GM11168 (cell line): Measurements from ENCODE around the gene TPSAB1.
"Not testable (repeated sequence)": the region's sequence is repeated elsewhere in the genome, so short reads cannot be mapped to it uniquely, and the experiment has no call there.

Experiments used
- in situ Hi-C: fragments of 300-500 bp; cut with MboI; formaldehyde crosslinking; loops from one replicate; pipeline ENCODE4 v1.12.0; 2022; ENCODE audit warnings: low sequenced_read_pairs; ENCODE audit not compliant: unreplicated experiment

Gene TPSAB1

DNA sequence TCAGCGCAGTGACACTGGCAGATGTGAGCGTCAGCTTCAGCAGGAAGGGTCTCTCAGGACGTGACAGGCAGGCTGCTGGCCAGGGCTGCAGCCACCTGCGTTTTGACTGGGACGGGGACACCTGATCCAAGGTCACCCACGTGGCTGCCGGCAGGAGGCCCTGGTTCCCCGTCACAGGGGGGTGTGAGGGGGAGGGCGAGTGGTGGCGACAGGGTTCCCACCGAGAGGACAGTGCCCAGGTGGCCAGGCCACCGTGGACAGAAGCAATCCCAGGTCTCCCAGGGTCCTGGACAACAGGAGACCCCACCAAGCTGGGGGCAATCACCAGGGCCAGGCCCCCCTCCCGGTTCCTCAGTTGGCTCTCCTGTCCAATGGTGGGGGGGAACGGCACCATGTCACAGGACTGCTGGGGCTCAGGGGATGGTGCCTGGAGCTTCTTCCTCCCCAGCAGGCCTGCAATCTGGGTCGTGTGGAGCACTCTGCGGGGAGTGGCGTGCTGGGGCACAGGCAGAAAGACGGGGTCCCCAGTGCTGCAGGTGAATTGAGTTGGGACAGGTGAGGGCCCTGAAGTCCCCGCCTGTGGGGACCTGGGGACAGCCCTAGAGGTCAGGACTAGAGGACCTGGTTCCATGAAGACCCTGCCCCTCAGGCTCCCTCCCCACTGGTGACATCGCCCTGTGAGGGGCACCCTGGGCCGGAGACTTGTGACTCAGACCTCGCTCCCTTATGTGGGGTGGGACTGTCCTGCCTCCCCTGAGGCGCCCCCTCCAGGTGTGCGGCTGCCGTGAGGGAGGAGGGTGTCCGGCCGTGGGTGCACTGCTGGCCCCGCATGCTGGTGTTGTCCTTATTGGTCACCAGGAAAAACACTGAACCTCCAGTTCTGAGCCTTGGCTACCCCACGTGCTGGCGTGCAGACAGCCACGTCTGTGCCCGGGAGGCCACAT is 3.7 kb downstream of the TPSAB1 start:
- in situ Hi-C loops: not testable (repeated sequence)

DNA sequence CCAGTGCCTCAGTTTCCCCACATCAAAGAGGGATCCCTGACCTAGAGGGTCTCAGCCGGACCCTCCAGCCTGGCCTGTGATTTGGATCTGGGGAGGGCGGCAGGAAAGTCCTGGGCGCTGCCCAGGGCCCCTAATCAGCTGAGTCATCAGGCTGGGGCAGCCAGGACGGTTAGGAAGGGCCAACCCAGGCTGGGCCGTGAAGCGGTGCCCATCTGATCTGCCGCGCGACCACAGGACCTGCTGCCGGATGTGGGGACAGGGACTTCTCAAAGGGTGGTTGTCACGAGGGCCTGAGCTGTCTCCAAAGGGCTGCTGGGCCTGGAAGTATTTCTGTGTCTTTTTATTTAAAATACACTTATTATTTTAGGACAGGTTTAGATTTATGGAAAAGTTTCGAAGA is 4.4 kb downstream of the TPSAB1 start:
- in situ Hi-C loops: no loop called here

DNA sequence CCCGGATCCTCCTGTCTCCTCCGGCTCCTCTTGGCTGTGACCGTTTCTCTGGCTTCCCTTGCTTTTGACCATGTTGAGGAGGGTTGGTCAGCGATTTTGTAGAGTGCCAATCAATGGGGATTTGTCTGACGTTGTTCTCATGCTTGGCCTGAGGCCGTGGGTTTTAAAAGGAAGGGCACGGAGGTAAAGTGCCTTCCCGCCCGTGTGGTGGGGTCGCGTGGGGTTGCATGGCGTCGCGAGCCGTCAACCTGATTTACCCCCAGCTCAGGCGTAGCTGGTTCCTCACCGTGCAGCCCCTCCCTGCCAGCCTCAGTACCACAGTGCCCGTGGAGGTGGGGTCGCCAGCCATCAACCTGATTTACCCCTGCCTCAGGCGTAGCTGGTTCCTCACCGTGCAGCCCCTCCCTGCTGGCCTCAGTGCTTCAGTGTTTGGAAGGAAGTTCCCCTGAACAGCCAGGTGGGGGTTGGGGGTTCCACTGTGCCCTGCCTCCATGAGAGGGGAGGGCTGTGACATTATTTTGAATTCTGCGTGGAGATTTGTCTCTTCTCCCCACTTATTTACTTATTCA is 5.0 kb downstream of the TPSAB1 start:
- in situ Hi-C loops: no loop called here

DNA sequence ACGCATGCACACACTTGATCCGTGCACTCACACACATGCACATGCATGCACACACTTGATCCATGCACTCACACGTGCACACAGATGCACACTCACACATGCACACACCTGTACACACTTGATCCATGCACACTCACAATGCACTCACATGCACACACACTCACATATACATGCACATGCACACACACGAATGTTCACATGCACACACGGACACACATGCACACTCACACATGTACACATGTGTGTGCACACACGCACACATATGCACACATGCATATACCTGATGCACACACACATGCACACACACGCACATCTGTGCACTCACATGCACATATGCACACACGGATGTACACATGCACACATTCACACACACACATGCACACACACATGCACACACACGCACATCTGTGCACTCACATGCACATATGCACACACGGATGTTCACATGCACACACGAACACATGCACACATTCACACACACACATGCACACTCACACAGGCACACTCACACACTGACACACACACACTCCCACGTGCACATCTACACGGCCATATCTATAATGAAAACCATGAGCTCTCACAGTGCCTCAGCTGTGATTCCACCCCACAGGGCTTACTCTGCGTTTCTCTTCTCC is 7.5 kb downstream of the TPSAB1 start:
- in situ Hi-C loops: not testable (repeated sequence)

DNA sequence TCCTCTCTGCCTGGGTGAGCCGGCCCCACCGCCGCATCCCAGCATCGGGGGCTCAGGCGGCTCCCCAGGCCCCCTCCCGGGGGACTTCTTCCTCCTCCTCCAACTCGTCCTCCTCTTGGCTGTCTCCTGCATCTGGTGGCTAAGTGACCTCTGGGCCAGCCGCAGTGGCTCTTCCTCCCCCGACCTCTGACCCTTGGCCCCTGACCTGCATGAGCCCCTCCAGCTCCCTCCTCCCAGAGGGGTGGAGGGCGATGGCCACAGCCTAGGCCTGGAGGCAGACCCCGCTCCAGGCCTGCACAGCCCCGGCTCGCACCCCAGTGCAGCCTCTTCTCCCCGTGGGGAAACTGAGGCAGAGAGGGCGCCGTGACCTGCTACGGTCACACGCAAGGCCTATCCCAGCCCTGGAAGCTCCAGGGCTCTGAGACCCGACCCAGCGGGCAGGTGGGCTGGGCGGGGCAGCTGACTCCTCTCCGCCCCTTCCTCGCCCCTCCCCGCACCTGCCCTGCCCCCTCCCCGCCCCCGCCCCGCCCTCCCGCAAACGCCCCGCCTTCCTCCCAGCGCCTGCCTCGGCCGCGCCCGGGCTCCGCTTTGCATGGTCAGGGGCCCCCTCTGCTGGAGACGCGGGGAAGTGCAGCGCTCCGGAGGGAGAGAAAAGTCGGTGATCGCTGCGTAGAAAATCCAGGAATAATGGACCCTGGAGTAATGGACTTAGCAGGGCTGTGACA is 8.7 kb downstream of the TPSAB1 start:
- in situ Hi-C loops: not testable (repeated sequence)

DNA sequence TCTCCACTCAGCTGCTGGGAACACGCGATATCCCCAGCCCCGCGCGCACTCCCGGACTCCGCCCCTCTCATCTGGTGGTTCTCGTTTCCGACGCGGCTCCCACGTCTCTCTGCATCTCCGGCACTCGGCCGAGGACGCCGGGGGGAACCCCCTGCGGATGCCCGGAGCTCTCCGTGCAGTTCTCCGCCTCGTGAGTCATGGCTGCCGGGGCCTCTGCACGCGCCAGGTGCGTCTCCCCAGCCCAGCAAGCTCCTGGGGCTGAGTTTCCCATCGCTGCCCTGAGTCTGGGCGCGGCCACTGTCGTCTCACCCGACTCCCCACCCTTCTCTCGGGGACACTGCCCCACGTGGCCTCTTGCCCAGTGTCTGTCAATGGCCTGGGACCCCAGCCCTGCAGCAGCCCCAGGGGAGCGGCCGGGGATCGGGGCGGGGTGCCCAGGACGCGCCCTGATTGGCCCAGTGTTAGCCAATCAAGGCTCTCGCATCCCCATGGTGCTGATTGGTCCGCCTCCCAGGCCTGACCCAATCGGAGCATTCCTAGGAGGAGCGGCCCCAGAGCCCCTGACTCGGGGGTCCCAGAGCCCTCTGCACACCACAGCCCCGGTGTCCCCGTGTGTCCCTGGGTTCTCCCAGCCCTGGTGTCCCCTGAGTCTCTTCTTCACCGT is 13.3 kb downstream of the TPSAB1 start:
- in situ Hi-C loops: not testable (repeated sequence)

DNA sequence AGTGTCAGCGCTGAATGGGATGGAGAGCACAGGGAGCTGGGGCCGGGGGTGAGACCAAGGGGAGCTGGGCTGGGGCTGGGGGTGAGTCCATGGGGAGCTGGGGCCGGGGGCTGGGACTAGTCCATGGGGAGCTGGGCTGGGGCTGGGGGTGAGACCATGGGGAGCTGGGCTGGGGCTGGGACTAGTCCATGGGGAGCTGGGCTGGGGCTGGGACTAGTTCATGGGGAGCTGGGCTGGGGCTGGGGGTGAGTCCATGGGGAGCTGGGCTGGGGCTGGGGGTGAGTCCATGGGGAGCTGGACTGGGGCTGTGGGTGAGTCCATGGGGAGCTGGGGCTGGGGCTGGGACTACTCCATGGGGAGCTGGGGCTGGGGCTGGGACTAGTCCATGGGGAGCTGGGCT is 14.3 kb downstream of the TPSAB1 start:
- in situ Hi-C loops: not testable (repeated sequence)

DNA sequence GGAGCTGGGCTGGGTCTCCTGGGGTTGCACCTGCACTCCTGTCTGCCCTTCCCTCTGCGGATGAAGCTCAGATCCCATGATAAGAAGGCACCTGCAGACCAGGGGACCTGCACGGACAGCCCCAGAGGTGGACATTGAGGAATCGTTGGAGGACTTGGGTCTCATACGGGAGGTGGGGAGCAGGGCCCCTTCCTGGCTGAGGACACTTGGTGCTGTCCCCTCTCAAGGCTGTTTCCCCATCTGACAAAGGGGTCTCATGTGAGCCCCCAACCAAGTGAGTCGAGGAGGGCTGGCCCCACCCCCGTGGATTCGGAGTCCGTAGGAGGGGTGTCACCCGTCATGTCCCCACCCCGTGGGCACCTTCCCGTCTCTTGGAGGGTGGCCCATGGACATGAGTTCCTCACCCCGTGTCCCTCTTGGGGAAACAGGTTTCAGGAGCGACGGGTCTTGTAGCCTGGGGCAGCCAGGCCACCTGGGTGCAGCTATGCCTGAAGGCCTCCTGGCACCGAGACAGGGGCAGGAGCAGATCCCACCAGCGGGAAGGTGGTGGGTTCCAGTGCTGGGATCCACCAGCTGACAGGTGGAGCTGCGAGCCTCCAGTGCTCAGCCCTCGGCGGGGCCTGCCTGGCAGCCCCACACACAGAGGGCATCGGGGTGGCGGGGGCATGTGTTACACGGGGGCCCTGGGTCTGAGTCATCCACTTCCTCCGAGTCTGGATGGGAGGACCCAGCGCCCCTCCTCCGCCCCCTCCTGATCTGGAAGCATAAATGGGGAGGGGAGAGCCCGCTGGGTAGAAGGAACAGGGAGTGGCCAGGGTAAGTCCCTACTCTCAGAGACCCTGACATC is 15.0 kb downstream of the TPSAB1 start, which contains the start of gene TPSD1:
TSS of gene TPSD1 (plus strand) at position 794 of the 847 bp plus-strand sequence. CDS start 212 bp downstream, outside the sequence.
- in situ Hi-C loops: not testable (repeated sequence)

DNA sequence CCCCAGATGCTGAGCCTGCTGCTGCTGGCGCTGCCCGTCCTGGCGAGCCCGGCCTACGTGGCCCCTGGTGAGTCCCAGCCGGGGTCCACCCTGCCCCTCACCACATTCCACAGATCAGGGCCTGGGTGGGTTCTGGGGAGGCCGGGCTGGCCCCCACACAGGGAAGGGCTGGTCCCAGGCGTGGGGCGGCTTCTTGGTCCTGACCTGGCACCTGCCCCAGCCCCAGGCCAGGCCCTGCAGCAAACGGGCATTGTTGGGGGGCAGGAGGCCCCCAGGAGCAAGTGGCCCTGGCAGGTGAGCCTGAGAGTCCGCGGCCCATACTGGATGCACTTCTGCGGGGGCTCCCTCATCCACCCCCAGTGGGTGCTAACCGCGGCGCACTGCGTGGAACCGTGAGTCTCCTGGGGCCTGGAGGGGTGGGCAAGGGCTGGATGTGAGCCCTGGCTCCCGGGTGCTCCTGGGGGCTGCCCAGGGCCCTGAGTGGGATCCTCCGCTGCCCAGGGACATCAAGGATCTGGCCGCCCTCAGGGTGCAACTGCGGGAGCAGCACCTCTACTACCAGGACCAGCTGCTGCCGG is 15.9 kb downstream of the TPSAB1 start:
- in situ Hi-C loops: not testable (repeated sequence)

DNA sequence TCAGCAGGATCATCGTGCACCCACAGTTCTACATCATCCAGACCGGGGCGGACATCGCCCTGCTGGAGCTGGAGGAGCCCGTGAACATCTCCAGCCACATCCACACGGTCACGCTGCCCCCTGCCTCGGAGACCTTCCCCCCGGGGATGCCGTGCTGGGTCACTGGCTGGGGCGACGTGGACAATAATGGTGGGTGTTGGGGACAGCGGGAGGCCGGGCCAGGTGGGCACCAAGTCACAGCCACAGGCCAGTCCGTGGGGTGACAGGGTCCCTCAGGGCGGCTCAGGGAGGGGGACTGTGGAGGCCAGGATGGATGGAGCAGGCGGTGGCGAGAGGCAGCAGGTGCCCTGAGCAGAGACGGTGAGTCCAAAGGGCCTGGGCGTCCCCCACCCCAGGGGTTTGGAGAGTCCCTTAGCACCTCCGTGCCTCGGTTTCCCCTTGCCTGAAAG is 16.4 kb downstream of the TPSAB1 start:
- in situ Hi-C loops: no loop called here

DNA sequence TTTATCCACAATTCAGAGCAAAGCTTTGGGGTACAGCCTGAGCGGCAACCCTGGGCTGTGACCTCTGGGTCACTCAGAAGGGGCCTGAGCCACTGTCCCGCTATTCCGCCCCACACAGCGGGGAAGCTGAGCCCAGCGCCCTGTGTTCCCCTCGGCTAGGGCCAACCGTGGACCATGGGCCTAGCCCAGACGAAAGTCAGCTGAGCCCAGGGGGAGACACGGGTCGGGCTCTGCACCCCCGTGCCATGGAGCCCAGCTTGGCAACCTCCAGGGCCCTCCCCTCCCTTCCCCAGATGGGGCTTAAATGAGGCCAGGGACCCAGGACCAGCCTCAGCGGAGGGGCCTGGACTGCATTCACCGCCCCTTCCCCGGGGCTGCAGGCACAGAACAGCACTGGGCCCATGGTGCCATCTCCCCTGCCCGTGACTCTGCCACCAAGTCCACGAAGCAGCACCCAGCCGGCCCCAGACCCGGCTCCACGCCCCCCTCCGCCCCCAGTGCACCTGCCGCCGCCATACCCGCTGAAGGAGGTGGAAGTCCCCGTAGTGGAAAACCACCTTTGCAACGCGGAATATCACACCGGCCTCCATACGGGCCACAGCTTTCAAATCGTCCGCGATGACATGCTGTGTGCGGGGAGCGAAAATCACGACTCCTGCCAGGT is 17.2 kb downstream of the TPSAB1 start:
- in situ Hi-C loops: no loop called here

DNA sequence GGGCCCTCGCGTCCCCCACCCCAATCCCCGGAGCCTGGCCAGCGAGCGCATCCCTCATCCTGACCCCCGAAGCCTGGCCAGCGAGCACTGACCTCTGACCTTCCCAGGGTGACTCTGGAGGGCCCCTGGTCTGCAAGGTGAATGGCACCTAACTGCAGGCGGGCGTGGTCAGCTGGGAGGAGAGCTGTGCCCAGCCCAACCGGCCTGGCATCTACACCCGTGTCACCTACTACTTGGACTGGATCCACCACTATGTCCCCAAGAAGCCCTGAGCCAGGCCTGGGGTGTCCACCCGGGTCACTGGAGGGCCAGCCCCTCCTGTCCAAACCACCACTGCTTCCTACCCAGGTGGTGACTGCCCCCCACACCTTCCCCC is 17.7 kb downstream of the TPSAB1 start:
- in situ Hi-C loops: no loop called here

DNA sequence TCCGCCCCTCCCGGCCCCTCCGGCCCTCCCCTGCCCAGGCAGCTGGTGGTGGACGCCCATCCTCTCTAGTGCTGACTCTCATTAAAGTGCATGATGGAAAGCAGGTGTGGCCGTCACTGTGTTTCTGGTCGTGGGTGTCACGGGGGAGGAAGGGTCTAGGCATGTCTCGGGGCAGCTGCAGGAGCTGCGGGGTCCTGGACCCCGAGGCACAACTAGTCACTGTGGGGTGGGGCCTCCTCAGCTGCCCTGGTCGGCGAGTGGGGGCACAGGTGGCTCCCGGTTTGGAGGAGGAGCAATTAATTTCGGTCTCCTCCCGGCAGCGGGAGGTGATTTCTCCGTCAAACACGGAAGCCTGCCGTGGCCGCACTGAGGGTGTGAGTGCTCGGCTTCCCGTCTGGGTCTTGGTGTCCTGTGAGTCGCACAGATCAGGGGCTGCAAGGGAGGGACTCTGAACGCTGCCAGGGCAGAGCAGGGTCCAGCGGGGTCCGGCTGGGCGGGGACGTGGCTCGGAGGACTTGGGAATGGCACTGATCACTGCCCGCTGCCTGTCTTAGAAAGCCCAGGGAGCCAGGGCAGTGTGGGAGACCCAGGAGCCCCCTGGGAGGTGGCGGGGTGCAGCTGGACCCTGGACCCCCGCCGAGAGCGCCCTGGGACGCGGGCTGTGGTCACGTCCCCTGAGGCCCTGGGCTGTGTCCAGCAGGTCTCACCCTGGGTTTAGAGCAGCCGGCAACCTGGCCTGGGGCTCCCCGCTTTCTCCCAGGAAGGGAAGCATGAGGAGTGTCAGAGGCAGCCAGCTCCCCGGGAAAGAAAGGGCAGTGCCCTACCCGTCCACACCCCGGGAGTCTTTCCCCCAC is 18.6 kb downstream of the TPSAB1 start:
- in situ Hi-C loops: no loop called here

DNA sequence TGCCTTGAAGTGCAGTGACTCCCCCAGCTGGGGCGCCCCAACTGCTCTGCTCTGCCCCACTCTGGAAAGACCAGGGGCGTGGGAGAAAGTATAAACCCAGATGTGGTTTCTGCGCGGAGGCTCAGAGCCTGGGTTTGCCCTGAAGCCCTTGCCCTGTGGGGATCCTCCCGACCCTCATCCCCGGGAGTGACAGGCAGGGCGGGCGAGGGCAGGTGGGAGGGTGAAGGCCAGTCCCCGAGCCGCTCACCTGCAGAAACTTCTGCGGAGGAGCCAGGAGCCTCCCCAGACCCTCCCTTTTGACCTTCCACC is 19.2 kb downstream of the TPSAB1 start:
- in situ Hi-C loops: no loop called here

DNA sequence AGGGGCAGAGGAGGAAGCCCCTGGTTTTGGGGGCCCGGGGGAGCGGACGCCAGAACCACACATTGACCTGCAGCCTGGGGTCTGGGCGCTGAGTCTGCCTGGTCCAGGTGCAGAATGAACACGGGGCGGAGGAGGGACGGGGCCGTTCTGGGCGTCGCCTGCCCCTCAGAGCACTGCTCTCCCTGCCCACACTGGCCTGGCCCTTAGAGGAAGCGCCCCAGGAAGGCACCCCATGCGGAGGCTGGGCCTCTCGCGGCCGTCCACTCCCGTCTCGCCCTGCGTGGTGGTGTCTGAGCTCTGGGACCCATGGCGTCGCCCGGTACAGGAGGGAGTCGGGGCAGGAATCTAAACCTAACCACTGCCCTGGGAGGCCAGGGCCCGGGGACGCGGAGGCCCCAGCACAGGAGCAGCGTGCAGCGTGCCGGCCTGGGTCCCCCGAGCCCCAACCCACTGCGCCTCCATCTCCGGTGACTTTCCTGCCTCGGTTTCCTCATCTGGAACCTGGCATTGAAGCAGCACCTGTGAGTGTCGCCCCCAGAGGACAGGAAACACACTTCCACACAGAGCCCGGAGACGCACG is 19.7 kb downstream of the TPSAB1 start:
- in situ Hi-C loops: no loop called here

DNA sequence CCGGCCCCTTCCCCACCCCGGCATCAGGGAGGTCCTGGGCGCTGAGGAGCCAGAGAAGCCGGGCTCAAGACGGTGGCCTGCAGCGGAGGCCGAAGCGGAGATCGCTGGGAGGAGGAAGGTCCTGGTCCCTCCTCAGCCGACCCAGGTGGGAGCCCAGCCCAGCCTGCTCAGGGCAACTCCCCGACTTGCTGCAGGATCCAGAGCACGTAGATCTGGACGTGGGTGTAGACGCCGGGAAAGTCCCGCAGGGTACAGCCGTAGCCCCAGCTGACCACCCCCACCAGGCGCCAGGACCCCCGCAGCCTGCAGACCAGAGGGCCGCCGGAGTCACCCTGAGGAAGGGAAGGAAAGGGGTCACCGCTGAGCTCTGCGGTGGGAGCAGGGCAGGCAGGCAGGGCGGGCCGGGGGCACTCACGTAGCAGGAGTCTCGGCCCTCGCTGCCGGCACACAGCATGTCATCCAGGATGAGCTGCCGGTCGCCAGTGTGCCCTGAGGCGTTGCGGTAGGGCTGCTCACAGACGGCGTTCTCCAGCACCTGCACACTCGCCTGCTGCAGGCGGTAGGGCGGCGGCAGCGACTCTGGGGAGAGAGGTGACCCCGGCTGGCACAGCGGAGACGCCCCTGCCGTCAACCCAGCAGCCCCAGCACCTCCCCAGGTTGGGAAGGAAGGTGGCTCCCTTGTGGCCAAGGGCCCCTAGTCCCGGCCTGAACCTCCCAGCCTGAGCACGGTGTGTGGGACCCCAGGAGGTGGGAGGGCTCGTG is 20.8 kb downstream of the TPSAB1 start:
- in situ Hi-C loops: no loop called here
